ENCODE measurements around the gene LHFPL6. TPM values are rescaled to one million over a fixed set of nuclear protein-coding genes. Genes with fewer than 3 reads are reported as not detected.

The LHFPL6 gene
- total and polyA plus RNA-seq, 9 of the 15 experiments (the other 6 are each of a cell fraction or from before 2014, with no cell fraction given), result 0.18 TPM; not detected in 8

DNA sequence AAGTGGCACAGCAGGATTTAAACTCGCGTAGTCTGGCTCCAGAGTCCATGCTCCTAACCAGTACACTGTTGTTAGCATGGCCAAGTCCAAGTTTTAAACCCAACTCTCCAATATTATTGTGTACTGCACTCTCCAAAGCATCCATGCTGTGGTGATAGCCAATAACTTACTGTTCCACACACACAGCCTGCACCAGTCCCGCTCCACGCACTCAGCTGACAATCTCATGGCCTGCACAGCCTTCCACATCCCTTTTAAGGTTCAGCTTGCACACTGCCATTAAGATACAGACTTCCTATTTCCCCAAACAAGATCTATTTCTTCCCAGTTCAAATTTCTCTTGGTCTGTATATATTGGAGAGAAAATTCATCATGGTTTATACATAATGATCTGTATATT lies 80.7 kb downstream of the LHFPL6 start (continued):
- TF ChIP-seq, protein P1, sequence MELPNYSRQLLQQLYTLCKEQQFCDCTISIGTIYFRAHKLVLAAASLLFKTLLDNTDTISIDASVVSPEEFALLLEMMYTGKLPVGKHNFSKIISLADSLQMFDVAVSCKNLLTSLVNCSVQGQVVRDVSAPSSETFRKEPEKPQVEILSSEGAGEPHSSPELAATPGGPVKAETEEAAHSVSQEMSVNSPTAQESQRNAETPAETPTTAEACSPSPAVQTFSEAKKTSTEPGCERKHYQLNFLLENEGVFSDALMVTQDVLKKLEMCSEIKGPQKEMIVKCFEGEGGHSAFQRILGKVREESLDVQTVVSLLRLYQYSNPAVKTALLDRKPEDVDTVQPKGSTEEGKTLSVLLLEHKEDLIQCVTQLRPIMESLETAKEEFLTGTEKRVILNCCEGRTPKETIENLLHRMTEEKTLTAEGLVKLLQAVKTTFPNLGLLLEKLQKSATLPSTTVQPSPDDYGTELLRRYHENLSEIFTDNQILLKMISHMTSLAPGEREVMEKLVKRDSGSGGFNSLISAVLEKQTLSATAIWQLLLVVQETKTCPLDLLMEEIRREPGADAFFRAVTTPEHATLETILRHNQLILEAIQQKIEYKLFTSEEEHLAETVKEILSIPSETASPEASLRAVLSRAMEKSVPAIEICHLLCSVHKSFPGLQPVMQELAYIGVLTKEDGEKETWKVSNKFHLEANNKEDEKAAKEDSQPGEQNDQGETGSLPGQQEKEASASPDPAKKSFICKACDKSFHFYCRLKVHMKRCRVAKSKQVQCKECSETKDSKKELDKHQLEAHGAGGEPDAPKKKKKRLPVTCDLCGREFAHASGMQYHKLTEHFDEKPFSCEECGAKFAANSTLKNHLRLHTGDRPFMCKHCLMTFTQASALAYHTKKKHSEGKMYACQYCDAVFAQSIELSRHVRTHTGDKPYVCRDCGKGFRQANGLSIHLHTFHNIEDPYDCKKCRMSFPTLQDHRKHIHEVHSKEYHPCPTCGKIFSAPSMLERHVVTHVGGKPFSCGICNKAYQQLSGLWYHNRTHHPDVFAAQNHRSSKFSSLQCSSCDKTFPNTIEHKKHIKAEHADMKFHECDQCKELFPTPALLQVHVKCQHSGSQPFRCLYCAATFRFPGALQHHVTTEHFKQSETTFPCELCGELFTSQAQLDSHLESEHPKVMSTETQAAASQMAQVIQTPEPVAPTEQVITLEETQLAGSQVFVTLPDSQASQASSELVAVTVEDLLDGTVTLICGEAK (IDR thresholded peaks at IDR 0.05), result no peak
- TF ChIP-seq, protein P1 (CRISPR knock-in tag; IDR thresholded peaks at IDR 0.05), result no peak
- TF ChIP-seq FUS (optimal IDR thresholded peaks at IDR 0.05; ENCODE audit: low read depth, low read length), result no peak
- TF ChIP-seq YBX1 (IDR thresholded peaks at IDR 0.05), result no peak
- TF ChIP-seq SLC30A9 (CRISPR knock-in tag; IDR thresholded peaks at IDR 0.05), result no peak
- TF ChIP-seq CSDE1 (IDR thresholded peaks at IDR 0.05), result no peak
- no peak for TF ChIP-seq CEBPB (tag; IDR thresholded peaks at IDR 0.05)
- no peak for TF ChIP-seq COPS2 (conservative IDR thresholded peaks at IDR 0.05)
- TF ChIP-seq ARHGAP35 (IDR thresholded peaks at IDR 0.05; ENCODE audit: partially characterized antibody), result no peak
- TF ChIP-seq XRCC5 (IDR thresholded peaks at IDR 0.05; ENCODE audit: low read depth, low read length), result no peak
- TF ChIP-seq HNRNPK (IDR thresholded peaks at IDR 0.05; ENCODE audit: low read depth, low read length, poor library complexity, severe bottlenecking), result no peak
- TF ChIP-seq MEF2D (tag; conservative IDR thresholded peaks at IDR 0.05; ENCODE audit: low read depth), result no peak
- no peak for TF ChIP-seq ZNF584 (CRISPR knock-in tag; IDR thresholded peaks at IDR 0.05; ENCODE audit: low read depth)
- TF ChIP-seq NCOA1 (IDR thresholded peaks at IDR 0.05; ENCODE audit: low read depth), result no peak
